ENCODE results near the gene GABPA. TPM values are rescaled to one million over a fixed set of nuclear protein-coding genes. Genes with fewer than 3 reads are reported as not detected.

GABPA gene
- polyA plus RNA-seq, 1 donor (not counting 4 experiments of a cell fraction or from before 2014, with no cell fraction given) = 16.3 TPM

GRCh38 chr21:25790122-25790877 lies 55.5 kb downstream of the GABPA start:
- H3K9me1 ChIP-seq (ENCODE audit: control insufficient read depth, extremely low read depth, insufficient read depth, low read length) = no peaks in the 10 kb centered on the region
- peak overlapping the region in 1 of 3 experiments; percentile 52 for H3K4me3 ChIP-seq (ENCODE audit: control insufficient read depth in 2 of 3, extremely low read depth in 1 of 3, insufficient read depth in 2 of 3, low read depth in 1 of 3, low read length in 3 of 3)
- dilution Hi-C loops (cut with MboI; ENCODE audit: extremely low pct_ligation_motif_present, low sequenced_read_pairs) = no loop called here
- peaks cover 6% of the 10 kb centered on the region for H3K4me1 ChIP-seq (ENCODE audit: control insufficient read depth, extremely low read depth, insufficient read depth, low read length)
- peak overlapping the region; percentile 83 for H3K4me2 ChIP-seq (ENCODE audit: control insufficient read depth, extremely low read depth, insufficient read depth, low read depth, low read length)
- H2AFZ ChIP-seq (ENCODE audit: control insufficient read depth, low read length) = peak overlapping the region; percentile 93
- peak; percentile 94 for FAIRE-seq
- no peaks in the 10 kb centered on the region for H3K36me3 ChIP-seq (ENCODE audit: control insufficient read depth in 2 of 2, extremely low read depth in 1 of 2, insufficient read depth in 2 of 2, low read length in 2 of 2)
- no peak overlapping the region for H3K9ac ChIP-seq (ENCODE audit: control insufficient read depth, extremely low read depth, insufficient read depth, low read length)
- no peaks in the 10 kb centered on the region for H3K27me3 ChIP-seq (ENCODE audit: control insufficient read depth, extremely low read depth, insufficient read depth, low read length)
- peak; percentile 30 to 62 (median 43) for TF ChIP-seq CTCF (optimal IDR thresholded peaks at IDR 0.05 in 1 of 3, IDR thresholded peaks at IDR 0.05 in 1 of 3, conservative IDR thresholded peaks at IDR 0.05 in 1 of 3; ENCODE audit: extremely low read depth in 1 of 3, insufficient read depth in 2 of 3, low read length in 3 of 3)
- no peak for TF ChIP-seq EZH2 (IDR thresholded peaks at IDR 0.05; ENCODE audit: low read length)
- DNase-seq (ENCODE audit: low read depth, low spot score) = no peak
- no peak overlapping the region for H3K27ac ChIP-seq (ENCODE audit: control insufficient read depth, insufficient read depth, low read length)
- H3K79me2 ChIP-seq (ENCODE audit: control insufficient read depth, insufficient read depth, low read length) = no peaks in the 10 kb centered on the region
- H3K9me3 ChIP-seq (ENCODE audit: control insufficient read depth, low read depth, low read length) = no peaks in the 10 kb centered on the region
- H4K20me1 ChIP-seq (ENCODE audit: control insufficient read depth, extremely low read depth, insufficient read depth, low read length) = no peaks in the 10 kb centered on the region

GRCh38 chr21:25790878-25791204 lies 56.1 kb downstream of the GABPA start:
- no peak overlapping the region for H3K4me3 ChIP-seq (ENCODE audit: control insufficient read depth in 2 of 3, extremely low read depth in 1 of 3, insufficient read depth in 2 of 3, low read depth in 1 of 3, low read length in 3 of 3)
- DNase-seq (ENCODE audit: low read depth, low spot score) = no peak
- TF ChIP-seq CTCF (optimal IDR thresholded peaks at IDR 0.05 in 1 of 3, IDR thresholded peaks at IDR 0.05 in 1 of 3, conservative IDR thresholded peaks at IDR 0.05 in 1 of 3; ENCODE audit: extremely low read depth in 1 of 3, insufficient read depth in 2 of 3, low read length in 3 of 3) (no peak), EZH2 (IDR thresholded peaks at IDR 0.05; ENCODE audit: low read length) (no peak)
- no peaks in the 10 kb centered on the region for H3K9me3 ChIP-seq (ENCODE audit: control insufficient read depth, low read depth, low read length)
- dilution Hi-C loops (cut with MboI; ENCODE audit: extremely low pct_ligation_motif_present, low sequenced_read_pairs) = no loop called here
- H3K9ac ChIP-seq (ENCODE audit: control insufficient read depth, extremely low read depth, insufficient read depth, low read length) = no peak overlapping the region
- no peaks in the 10 kb centered on the region for H3K27me3 ChIP-seq (ENCODE audit: control insufficient read depth, extremely low read depth, insufficient read depth, low read length)
- FAIRE-seq = no peak
- no peaks in the 10 kb centered on the region for H4K20me1 ChIP-seq (ENCODE audit: control insufficient read depth, extremely low read depth, insufficient read depth, low read length)
- no peak overlapping the region for H3K27ac ChIP-seq (ENCODE audit: control insufficient read depth, insufficient read depth, low read length)
- no peaks in the 10 kb centered on the region for H3K36me3 ChIP-seq (ENCODE audit: control insufficient read depth in 2 of 2, extremely low read depth in 1 of 2, insufficient read depth in 2 of 2, low read length in 2 of 2)
- peaks cover 6% of the 10 kb centered on the region for H3K4me1 ChIP-seq (ENCODE audit: control insufficient read depth, extremely low read depth, insufficient read depth, low read length)
- H3K79me2 ChIP-seq (ENCODE audit: control insufficient read depth, insufficient read depth, low read length) = no peaks in the 10 kb centered on the region
- H3K4me2 ChIP-seq (ENCODE audit: control insufficient read depth, extremely low read depth, insufficient read depth, low read depth, low read length) = peak overlapping the region; percentile 83
- no peaks in the 10 kb centered on the region for H3K9me1 ChIP-seq (ENCODE audit: control insufficient read depth, extremely low read depth, insufficient read depth, low read length)
- H2AFZ ChIP-seq (ENCODE audit: control insufficient read depth, low read length) = peak overlapping the region; percentile 93
